Measurements from ENCODE around the gene P2RY8. TPM values are rescaled to one million over a fixed set of nuclear protein-coding genes. Genes with fewer than 3 reads are reported as not detected.

The P2RY8 gene
- total RNA-seq, 2 experiments from 2014 or later: 24.7 to 25.5 TPM

GRCh38 chrX:1466232-1466661 lies 70.7 kb downstream of the P2RY8 start:
- ChIA-PET CTCF (no interaction called here), POLR2A (no interaction called here)

GRCh38 chrX:1465286-1466231 lies 71.4 kb downstream of the P2RY8 start:
- POLR2A ChIA-PET: no interaction called here
- CTCF ChIA-PET: no interaction called here

- ChIA-PET CTCF (no interaction called here), POLR2A (no interaction called here)
Measured at GRCh38 chrX:1464971-1465285, 72.1 kb downstream of the P2RY8 start.

GRCh38 chrX:1464041-1464970 lies 72.7 kb downstream of the P2RY8 start:
- ChIA-PET CTCF (no interaction called here), POLR2A (no interaction called here)

GRCh38 chrX:1463581-1463980 lies 73.4 kb downstream of the P2RY8 start:
- CTCF ChIA-PET: no interaction called here
- POLR2A ChIA-PET: no interaction called here

GRCh38 chrX:1462596-1463251 lies 74.3 kb downstream of the P2RY8 start:
- POLR2A ChIA-PET: no interaction called here

GRCh38 chrX:1462110-1462509 lies 74.9 kb downstream of the P2RY8 start:
- POLR2A ChIA-PET: no interaction called here
- CTCF ChIA-PET: no interaction called here

More at GRCh38 chrX:1462596-1463251, 74.3 kb downstream of the P2RY8 start:
- CTCF ChIA-PET: no interaction called here

- POLR2A ChIA-PET: no interaction called here
- CTCF ChIA-PET: no interaction called here
Measured at GRCh38 chrX:1455948-1456280, 81.1 kb downstream of the P2RY8 start.

GRCh38 chrX:1453951-1454785 lies 82.8 kb downstream of the P2RY8 start:
- CTCF ChIA-PET: no interaction called here

GRCh38 chrX:1453395-1453783 lies 83.6 kb downstream of the P2RY8 start:
- CTCF ChIA-PET: no interaction called here
- POLR2A ChIA-PET: no interaction called here

More at GRCh38 chrX:1453951-1454785, 82.8 kb downstream of the P2RY8 start:
- POLR2A ChIA-PET: no interaction called here

- ChIA-PET POLR2A (no interaction called here), CTCF (no interaction called here)
Measured at GRCh38 chrX:1452516-1453394, 84.2 kb downstream of the P2RY8 start, which contains the start of gene ASMTL. TSS of gene ASMTL (minus strand) at chrX:1452909. CDS start at chrX:1452840, 69 bp downstream.

- ChIA-PET POLR2A (no interaction called here), CTCF (no interaction called here)
Measured at GRCh38 chrX:1451661-1452515, 85.1 kb downstream of the P2RY8 start.

- ChIA-PET CTCF (no interaction called here), POLR2A (no interaction called here)
Measured at GRCh38 chrX:1451251-1451660, 85.7 kb downstream of the P2RY8 start.

GRCh38 chrX:1450361-1451161 lies 86.4 kb downstream of the P2RY8 start:
- ChIA-PET POLR2A (no interaction called here), CTCF (no interaction called here)

GRCh38 chrX:1449823-1450149 lies 87.2 kb downstream of the P2RY8 start:
- ChIA-PET POLR2A (no interaction called here), CTCF (no interaction called here)

GRCh38 chrX:1449036-1449822 lies 87.8 kb downstream of the P2RY8 start:
- ChIA-PET CTCF (no interaction called here), POLR2A (no interaction called here)
